HepG2 (cell line): Measurements from ENCODE around the gene CEBPB. TPM values are rescaled to one million over a fixed set of nuclear protein-coding genes. Genes with fewer than 3 reads are reported as not detected.

Experiments
- ATAC-seq: fragments of 200-7000 bp; cut with Tn5 transposase; 3 replicates; pipeline ENCODE4 v1.9.1; 2020; ENCODE audit warnings: mild to moderate bottlenecking, moderate library complexity
- BruUV-seq: library from RNA; stranded (reverse); fragments of 400-500 nt; replicated peaks from 2 replicates; lab custom pipeline; 2021; lab: Mats Ljungman, UMichigan
- CTCF ChIA-PET: fragments of 300-600 bp; formaldehyde crosslinking; extraction: SDS; loops from one replicate; lab custom pipeline; 2021; ENCODE audit warnings: low total read pairs, inconsistent platforms, low intra/inter-chr PET ratio; lab: Yijun Ruan, JAX
- POLR2A ChIA-PET: fragments of 350-600 bp; sonication (Branson Sonifier 250); formaldehyde crosslinking; loops from one replicate; lab custom pipeline; 2020; ENCODE audit warnings: antibody characterized with exemption, inconsistent platforms; lab: Yijun Ruan, JAX
- DNase-seq: peaks from one replicate; pipeline ENCODE4 v3.0.0-alpha.2; 2015; ENCODE audit warnings: low spot score
- FAIRE-seq: peaks from 3 replicates; lab custom pipeline; 2011; peaks lifted over from hg19 to GRCh38; lab: Jason Lieb, UNC
- H2AFZ ChIP-seq: one replicate; pipeline ENCODE4 v1.6.1; 2011; ENCODE audit warnings: low read length, inconsistent platforms
- H3K27ac ChIP-seq: fragments of 300-600 bp; 3 replicates; pipeline ENCODE4 v1.8.0; 2011; ENCODE audit warnings: mixed run types, mild to moderate bottlenecking, mixed read lengths, low read length, inconsistent platforms; ENCODE audit not compliant: insufficient read depth; ENCODE audit errors: extremely low read length
- H3K27me3 ChIP-seq, 2 experiments: fragments of 200-600 bp in 1 of 2; 2 replicates in 1 of 2; 3 replicates in 1 of 2; pipeline versions ENCODE4 v1.6.0 to v1.8.0; 2011; ENCODE audit warnings: low read length in 2 of 2, mild to moderate bottlenecking in 2 of 2, moderate library complexity in 2 of 2, inconsistent platforms in 1 of 2; ENCODE audit not compliant: insufficient read depth in 2 of 2, control insufficient read depth in 1 of 2
- H3K36me3 ChIP-seq, 2 experiments: fragments of 200-600 bp in 1 of 2; replicated peaks in 1 of 2; 2 replicates in 1 of 2; 3 replicates in 1 of 2; pipeline versions ENCODE4 v1.5.1 to v1.8.0; 2011; ENCODE audit warnings: low read length in 2 of 2, inconsistent platforms in 1 of 2; ENCODE audit not compliant: insufficient read depth in 2 of 2, control insufficient read depth in 1 of 2
- H3K4me1 ChIP-seq: 2 replicates; pipeline ENCODE4 v1.5.1; 2012; ENCODE audit warnings: low read length, inconsistent platforms; ENCODE audit not compliant: insufficient read depth
- H3K4me2 ChIP-seq: 2 replicates; pipeline ENCODE4 v1.6.0; 2011; ENCODE audit warnings: low read depth, low read length, inconsistent platforms
- H3K4me3 ChIP-seq, 3 experiments: fragments of 200-600 bp in 1 of 3; sonication (generic), shearing (Covaris generic) in 1 of 3; replicated peaks in 1 of 3; 2 replicates each; pipeline ENCODE4 v1.5.1; 2011 to 2016; ENCODE audit warnings: low read length in 3 of 3, inconsistent platforms in 2 of 3, low read depth in 2 of 3, mild to moderate bottlenecking in 2 of 3, control low read depth in 1 of 3, mixed read lengths in 1 of 3; ENCODE audit not compliant: insufficient read depth in 1 of 3
- H3K79me2 ChIP-seq: one replicate; pipeline ENCODE4 v1.6.1; 2011; ENCODE audit warnings: low read length, inconsistent platforms; ENCODE audit not compliant: insufficient read depth
- H3K9ac ChIP-seq: 2 replicates; pipeline ENCODE4 v1.6.0; 2011; ENCODE audit warnings: mild to moderate bottlenecking, low read depth, low read length, inconsistent platforms; ENCODE audit not compliant: insufficient read depth
- H3K9me3 ChIP-seq: 2 replicates; pipeline ENCODE4 v1.5.1; 2012; ENCODE audit warnings: mild to moderate bottlenecking, low read length
- H4K20me1 ChIP-seq: 2 replicates; pipeline ENCODE4 v1.6.0; 2011; ENCODE audit warnings: inconsistent platforms, mild to moderate bottlenecking, low read length, moderate library complexity; ENCODE audit not compliant: insufficient read depth
- ADNP ChIP-seq: sonication (generic); formaldehyde crosslinking; IDR thresholded peaks from 2 replicates; pipeline ENCODE4 v1.4.0; 2020; ENCODE audit warnings: missing genetic modification reagents
- HNF4A ChIP-seq: sonication (generic); formaldehyde crosslinking; IDR thresholded peaks from 2 replicates; pipeline ENCODE4 v1.4.0; 2020; ENCODE audit warnings: missing genetic modification reagents
- NFE2L2 ChIP-seq: fragments of 150-350 bp; IDR thresholded peaks from 2 replicates; pipeline ENCODE4 v1.6.1; 2014; ENCODE audit warnings: low read length
- PCBP2 ChIP-seq: fragments of 200-400 bp; formaldehyde crosslinking; optimal IDR thresholded peaks from 2 replicates; pipeline ENCODE3; 2018; ENCODE audit warnings: low read length, low read depth; ENCODE audit not compliant: poor library complexity, severe bottlenecking
- ZFP91 ChIP-seq: sonication (generic); formaldehyde crosslinking; IDR thresholded peaks from 2 replicates; pipeline ENCODE4 v1.9.0; 2022; ENCODE audit warnings: missing genetic modification reagents, mild to moderate bottlenecking, borderline replicate concordance
- ZKSCAN1 ChIP-seq: fragments of 150-350 bp; IDR thresholded peaks from 2 replicates; pipeline ENCODE4 v1.6.1; 2014; ENCODE audit warnings: low read length
- ZMYM3 ChIP-seq: sonication (generic); formaldehyde crosslinking; IDR thresholded peaks from 2 replicates; pipeline ENCODE4 v1.5.1; 2020; ENCODE audit warnings: mild to moderate bottlenecking, missing genetic modification reagents
- ZNF3 ChIP-seq: IDR thresholded peaks from 2 replicates; pipeline ENCODE4 v1.7.0; 2017; ENCODE audit warnings: inconsistent platforms
- ZNF883 ChIP-seq: sonication (generic); formaldehyde crosslinking; IDR thresholded peaks from 2 replicates; pipeline ENCODE4 v1.5.1; 2020; ENCODE audit warnings: mild to moderate bottlenecking, missing genetic modification reagents; ENCODE audit errors: not compliant biosample characterization
- WGBS: methylation state at CpG from one replicate; pipeline ENCODE4 v1.1.6; 2017; ENCODE audit warnings: low lambda C conversion rate; 5-methylcytosine and 5-hydroxymethylcytosine counted together
- in situ Hi-C: cut with HindIII; loops from 2 replicates; pipeline ENCODE4 v1.10.0; 2017; ENCODE audit warnings: low pct_unique_long_range_greater_than_20kb; ENCODE audit not compliant: extremely low pct_ligation_motif_present
- intact Hi-C: fragments of 100-400 bp; cut with micrococcal nuclease; formaldehyde crosslinking; loops from one replicate; pipeline ENCODE4 v1.10.0; 2022; ENCODE audit not compliant: unreplicated experiment
- polyA plus RNA-seq, 8 experiments: library from polyadenylated mRNA; depleted of rRNA in 3 of 8; stranded (reverse) in 7 of 8; unstranded in 1 of 8; fragments of >200 nt; fragmentation: Illumina TruSeq in 4 of 8; extraction: Trizol in 4 of 8; gene quantifications; 2 replicates each; pipeline versions ENCODE4 v1.2.1 to v1.2.3, GENCODE V29; 2011 to 2016; ENCODE audit warnings: low read depth in 4 of 8, missing spikeins in 1 of 8, mixed read lengths in 1 of 8; ENCODE audit not compliant: insufficient read depth in 1 of 8
- total RNA-seq, 5 experiments: library from RNA; depleted of rRNA; stranded (reverse); fragments of >200 nt; fragmentation: Illumina TruSeq; extraction: Trizol; gene quantifications; 2 replicates each; pipeline ENCODE4 v1.2.3, GENCODE V29; 2016; ENCODE audit warnings: low read depth in 1 of 5
- TF ChIP-seq, protein P1 (sequence below): sonication (generic); formaldehyde crosslinking; IDR thresholded peaks from 2 replicates; pipeline ENCODE4 v1.9.0; 2022; ENCODE audit warnings: low read depth, missing genetic modification reagents
- TF ChIP-seq, protein P2 (sequence below): sonication (generic); formaldehyde crosslinking; IDR thresholded peaks from 2 replicates; pipeline ENCODE4 v1.4.0; 2020; ENCODE audit warnings: mild to moderate bottlenecking, missing genetic modification reagents
- TF ChIP-seq, protein P3 (sequence below): sonication (generic); formaldehyde crosslinking; IDR thresholded peaks from 2 replicates; pipeline ENCODE4 v1.5.0; 2020; ENCODE audit warnings: mild to moderate bottlenecking, missing genetic modification reagents, borderline replicate concordance

CEBPB gene
- total and polyA plus RNA-seq, 2 of the 13 experiments (the other 11 are each of a cell fraction or from before 2014, with no cell fraction given): 18.5 to 28.2 TPM

DNA sequence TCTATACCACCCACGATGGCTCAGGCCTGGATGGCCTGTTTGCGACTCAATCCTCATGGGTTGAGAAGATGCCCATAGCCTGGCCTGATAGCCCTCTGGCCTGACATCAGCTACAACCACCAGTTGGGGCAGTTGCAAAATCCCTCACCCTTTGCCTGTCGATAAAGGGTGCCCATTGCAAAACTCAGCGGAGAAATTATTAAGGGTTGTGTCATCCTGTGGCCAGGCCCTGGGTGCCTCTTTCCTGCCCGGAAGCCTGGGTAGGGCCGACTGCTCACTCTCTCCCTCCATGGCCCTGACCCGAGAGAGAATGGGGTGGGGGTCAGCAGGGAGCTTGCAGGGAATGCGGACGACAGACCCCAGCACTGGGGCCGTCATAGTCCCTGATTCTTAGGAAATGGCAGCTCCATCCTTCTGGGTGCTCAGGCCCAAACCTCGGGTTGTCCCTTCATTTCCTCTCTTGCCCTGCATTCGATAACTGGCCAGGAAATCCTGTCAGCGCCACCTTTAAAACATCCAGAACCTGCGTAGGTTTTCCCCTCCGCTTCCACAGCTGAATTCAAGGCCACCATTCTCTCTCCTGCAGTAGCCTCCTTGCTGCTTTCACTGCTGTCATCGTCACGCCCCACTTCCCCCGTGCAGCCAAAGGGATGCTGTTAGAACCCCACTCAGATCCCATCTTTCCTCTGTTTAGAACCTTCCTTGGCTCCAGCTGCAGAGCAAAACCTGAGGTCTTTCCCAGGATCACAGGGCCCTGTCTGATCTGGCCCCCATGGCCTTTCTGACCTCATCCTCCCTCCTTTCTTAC, 31.1 kb downstream of the CEBPB start (continued):
- TF ChIP-seq ZFP91 (peak; percentile 20; the same call in 1 of the 2 replicates), NFE2L2 (no peak), PCBP2 (no peak)
- TF ChIP-seq, protein P1, sequence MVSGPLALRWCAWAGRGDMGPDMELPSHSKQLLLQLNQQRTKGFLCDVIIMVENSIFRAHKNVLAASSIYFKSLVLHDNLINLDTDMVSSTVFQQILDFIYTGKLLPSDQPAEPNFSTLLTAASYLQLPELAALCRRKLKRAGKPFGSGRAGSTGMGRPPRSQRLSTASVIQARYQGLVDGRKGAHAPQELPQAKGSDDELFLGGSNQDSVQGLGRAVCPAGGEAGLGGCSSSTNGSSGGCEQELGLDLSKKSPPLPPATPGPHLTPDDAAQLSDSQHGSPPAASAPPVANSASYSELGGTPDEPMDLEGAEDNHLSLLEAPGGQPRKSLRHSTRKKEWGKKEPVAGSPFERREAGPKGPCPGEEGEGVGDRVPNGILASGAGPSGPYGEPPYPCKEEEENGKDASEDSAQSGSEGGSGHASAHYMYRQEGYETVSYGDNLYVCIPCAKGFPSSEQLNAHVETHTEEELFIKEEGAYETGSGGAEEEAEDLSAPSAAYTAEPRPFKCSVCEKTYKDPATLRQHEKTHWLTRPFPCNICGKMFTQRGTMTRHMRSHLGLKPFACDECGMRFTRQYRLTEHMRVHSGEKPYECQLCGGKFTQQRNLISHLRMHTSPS (CRISPR knock-in tag): peak; percentile 70; the same call in 1 of the 2 replicates

GRCh38 chr20:50222309-50223038, 31.8 kb downstream of the CEBPB start:
- Histone ChIP-seq H3K4me2 (peak overlapping the region; percentile 25; the same call in 1 of the 2 replicates), H4K20me1 (no peaks in the 10 kb centered on the region), H3K27ac (no peak overlapping the region), H3K36me3 (no peaks in the 10 kb centered on the region), H3K4me1 (peaks cover 73% of the 10 kb centered on the region), H3K79me2 (no peaks in the 10 kb centered on the region), H3K27me3 (peaks cover 5 to 43% of the 10 kb centered on the region in 2 experiments; a peak in 4 of 5 replicates), H2AFZ (no peak overlapping the region), H3K9ac (no peak overlapping the region), H3K9me3 (no peaks in the 10 kb centered on the region), H3K4me3 (no peak overlapping the region)
- no peak for DNase-seq
- intact Hi-C loops: no loop called here
- ATAC-seq: no peak
- ChIA-PET POLR2A (no interaction called here), CTCF (no interaction called here)
- no peak for FAIRE-seq
- BruUV-seq: no TSS peak
- 47% methylated on average over 12 of the region's 12 CpGs for WGBS
- in situ Hi-C loops: no loop called here
- TF ChIP-seq ZKSCAN1 (0 out of 2 replicates have a peak, but pooled peaks have one; percentile 26), ZNF883 (CRISPR knock-in tag) (peak; percentile 31), HNF4A (no peak), ZNF3 (CRISPR knock-in tag) (0 out of 2 replicates have a peak, but pooled peaks have one; percentile 41), ZMYM3 (peak; percentile 48; the same call in 1 of the 2 replicates), ADNP (CRISPR knock-in tag) (no peak)
- TF ChIP-seq, protein P2, sequence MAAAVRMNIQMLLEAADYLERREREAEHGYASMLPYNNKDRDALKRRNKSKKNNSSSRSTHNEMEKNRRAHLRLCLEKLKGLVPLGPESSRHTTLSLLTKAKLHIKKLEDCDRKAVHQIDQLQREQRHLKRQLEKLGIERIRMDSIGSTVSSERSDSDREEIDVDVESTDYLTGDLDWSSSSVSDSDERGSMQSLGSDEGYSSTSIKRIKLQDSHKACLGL: no peak
- TF ChIP-seq, protein P3, sequence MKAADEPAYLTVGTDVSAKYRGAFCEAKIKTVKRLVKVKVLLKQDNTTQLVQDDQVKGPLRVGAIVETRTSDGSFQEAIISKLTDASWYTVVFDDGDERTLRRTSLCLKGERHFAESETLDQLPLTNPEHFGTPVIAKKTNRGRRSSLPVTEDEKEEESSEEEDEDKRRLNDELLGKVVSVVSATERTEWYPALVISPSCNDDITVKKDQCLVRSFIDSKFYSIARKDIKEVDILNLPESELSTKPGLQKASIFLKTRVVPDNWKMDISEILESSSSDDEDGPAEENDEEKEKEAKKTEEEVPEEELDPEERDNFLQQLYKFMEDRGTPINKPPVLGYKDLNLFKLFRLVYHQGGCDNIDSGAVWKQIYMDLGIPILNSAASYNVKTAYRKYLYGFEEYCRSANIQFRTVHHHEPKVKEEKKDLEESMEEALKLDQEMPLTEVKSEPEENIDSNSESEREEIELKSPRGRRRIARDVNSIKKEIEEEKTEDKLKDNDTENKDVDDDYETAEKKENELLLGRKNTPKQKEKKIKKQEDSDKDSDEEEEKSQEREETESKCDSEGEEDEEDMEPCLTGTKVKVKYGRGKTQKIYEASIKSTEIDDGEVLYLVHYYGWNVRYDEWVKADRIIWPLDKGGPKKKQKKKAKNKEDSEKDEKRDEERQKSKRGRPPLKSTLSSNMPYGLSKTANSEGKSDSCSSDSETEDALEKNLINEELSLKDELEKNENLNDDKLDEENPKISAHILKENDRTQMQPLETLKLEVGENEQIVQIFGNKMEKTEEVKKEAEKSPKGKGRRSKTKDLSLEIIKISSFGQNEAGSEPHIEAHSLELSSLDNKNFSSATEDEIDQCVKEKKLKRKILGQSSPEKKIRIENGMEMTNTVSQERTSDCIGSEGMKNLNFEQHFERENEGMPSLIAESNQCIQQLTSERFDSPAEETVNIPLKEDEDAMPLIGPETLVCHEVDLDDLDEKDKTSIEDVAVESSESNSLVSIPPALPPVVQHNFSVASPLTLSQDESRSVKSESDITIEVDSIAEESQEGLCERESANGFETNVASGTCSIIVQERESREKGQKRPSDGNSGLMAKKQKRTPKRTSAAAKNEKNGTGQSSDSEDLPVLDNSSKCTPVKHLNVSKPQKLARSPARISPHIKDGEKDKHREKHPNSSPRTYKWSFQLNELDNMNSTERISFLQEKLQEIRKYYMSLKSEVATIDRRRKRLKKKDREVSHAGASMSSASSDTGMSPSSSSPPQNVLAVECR (CRISPR knock-in tag): 0 out of 2 replicates have a peak, but pooled peaks have one; percentile 2
